ENCODE measurements around the gene OSBP2.

Gene OSBP2

DNA sequence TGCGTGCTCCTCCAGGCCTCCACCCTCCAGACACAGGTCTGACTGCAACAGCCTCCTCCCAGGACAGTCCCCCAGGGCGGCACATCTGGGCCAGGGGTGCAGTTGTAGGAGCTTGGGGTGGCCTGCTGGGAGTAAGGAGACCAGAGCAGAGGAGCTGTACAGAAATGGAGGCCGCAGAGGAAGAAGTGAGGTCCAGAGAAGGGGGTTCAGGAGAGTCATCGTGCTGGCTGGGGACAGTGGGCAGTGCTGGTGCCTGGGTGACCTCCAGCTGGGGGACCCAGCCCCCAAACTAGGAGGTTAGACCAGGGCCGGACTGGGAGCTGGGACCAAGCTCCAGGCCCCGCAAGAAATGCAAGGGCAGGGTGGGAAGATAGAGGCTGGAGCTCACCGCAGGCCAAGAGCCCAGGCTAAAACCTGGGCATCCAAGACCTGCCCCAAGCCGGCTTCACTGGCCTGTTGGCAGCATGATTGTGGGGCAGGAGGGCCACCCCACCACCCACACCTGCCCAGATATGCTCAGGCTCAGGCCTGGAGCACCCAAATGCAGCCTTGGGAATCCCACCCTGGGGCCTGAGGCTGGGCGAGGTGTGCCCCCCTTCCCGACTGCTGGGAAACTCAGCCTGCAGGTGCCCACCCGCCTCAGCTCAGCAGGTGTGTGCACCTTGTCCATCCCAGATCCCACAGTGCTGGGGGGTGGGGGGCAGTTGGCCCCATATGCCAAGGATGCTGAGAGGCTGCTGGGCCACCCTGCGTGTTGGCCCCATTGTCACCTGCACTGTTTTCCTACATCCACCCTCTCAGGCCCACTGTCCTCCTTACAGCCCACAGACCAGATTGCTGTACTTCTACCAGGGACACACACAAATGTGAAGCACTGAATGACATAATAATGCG is 177.0 kb downstream of the OSBP2 start:
- no peak for DNase-seq

DNA sequence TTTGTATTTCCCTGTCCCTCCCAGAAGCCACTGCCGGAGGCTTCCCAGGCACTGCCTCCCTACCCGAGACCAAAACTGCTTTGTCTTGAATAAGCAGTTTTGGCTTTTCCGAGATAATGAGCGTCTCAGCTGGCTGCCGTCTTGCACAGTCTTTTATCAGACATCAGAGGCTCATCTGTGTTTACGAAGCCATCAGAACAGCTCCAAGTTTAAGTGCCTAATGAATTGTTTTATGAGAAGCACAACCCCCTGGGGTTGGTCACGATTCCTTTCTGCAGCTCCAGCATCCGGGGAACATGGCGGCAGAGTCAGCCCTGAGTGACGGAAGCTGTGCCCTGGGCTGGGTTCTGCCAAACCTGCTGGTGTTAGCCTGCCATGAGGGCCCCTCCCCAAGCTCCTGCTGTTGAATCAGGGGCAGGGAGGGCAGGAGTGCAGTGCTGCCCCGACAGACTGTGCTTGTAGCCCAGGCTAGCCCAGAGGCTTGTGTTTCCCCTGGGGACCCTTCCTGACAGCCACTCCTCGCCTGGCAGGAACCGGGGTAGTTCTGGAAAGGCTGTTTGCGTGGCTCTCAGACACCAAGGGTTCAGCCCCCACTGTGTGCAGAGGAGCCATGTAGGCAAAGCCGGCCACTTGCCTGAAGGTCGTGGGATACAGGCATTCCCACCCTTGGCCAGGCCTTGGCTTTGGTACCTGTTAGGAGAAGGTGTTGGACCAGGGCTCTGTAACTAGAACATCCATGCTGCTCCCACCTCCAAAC is 177.8 kb downstream of the OSBP2 start:
- no peak for DNase-seq

DNA sequence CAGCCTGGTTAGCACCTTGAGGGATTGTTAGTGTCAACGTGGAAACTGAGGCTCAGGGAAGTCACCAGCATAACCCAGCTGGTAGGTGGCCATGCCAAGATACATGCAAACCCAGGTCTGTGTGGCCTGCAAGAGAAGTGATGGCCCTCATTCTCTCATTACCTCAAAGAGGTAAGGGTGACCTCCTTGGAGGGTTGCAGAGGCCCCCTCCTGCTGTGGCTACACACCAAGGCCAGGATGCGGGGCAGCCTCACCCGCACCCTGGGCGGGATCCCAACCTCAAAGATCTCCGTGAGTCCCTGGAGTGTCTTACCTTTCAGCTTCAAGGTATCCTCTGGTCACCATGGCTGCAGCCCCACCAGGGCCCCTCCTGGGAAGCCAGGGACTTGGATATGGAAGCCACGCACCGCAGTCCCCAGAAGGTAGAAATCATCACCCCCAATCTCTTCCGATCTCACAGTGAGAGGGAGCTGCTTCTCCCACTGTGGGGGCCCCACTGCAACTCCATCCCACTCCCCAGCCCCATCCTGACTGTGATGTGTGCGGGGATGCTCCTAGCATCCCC is 178.5 kb downstream of the OSBP2 start:
- no peak for DNase-seq

DNA sequence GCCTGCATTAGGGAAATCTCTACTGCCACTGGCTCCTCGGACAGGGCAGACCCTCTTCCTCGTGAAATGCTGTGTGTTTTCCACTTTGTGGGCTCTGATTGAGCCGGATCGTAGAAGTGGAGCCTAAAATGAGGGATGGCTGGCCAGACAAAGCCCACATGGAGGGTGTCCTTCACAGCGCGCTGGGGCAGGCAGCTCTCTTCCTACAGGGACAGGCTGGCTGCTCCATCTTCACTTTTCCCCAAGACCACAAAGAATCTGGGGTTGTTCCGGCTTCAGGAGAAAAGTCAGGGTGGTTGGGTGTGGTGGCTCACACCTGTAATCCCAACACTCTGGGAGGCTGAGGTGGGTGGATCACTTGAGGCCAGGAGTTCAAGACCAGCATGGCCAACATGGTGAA is 179.0 kb downstream of the OSBP2 start:
- no peak for DNase-seq

DNA sequence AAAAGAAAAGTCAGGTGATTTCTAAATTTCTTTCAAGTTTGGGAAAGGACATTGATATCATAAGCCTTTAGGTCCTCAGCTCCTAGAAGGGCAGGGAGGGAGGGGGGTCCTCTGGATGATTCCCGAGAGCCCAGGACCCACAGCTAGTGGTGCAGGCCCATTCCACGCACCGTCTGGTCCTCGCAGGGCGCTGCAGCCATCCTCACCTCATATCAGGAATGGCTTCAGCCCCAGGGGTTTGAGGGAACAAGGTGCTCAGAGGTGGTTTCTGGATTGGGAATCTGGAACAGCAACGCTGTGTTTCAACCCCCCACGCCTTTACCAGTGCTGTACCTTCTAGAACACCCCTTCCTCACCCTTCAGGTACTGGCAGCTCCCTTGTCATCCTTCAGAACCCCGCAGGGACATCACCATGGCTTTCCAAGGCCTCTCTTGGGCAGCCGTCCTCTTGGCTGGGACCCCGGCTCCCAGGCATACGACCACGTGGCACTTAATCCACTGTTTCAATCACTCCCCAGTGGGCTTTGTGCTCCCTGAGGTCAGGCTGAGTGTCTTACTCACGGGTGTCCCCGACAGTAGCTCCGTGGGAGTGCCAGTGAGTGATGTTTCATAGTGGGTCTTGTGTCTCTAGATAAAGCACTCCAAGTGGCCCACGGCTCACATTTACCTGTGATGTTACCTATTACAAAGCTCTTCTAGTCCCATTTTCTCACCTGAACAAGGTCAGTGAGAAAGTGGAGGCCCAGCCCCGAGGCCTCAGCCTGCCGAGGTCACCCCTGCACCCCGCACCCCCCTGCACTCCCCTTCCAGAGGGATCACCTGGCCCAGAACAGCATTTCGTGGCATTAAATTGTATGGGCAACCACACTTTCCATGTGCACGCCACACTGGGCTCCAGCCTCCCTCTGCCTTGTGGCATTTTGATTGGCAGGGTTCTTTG is 180.0 kb downstream of the OSBP2 start:
- DNase-seq: no peak

DNA sequence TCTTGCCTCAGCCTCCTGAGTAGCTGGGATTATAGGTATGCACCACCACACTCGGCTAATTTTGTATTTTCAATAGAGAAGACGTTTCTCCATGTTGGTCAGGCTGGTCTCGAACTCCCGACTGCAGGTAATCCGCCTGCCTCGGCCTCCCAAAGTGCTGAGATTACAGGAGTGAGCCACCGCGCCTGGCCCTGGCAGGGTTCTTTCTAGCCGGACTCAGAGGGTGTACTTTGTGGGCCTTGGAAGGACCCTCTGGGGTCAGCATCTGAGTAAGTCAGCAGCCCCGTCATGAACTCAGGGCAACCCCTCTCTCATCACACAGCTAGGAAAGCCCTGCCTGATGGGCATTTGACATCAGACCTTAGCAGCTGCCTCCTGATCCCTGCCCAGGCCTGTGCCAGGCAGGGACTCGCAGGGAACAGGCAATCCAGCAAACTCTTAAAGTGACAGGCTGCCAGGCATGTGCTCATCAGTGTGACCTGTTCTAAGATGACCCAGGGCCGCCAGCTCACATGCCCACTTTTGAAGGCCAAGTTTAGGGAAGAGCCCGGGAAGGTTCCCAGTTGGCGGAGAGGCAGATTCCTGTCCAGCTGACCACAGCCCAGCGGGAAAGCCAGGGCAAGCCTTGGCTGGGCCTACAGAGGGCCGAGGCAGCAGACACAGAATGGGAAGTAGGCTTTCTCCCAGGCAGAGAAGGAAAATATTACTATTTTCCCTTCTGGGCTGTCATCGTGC is 181.0 kb downstream of the OSBP2 start:
- no peak for DNase-seq

DNA sequence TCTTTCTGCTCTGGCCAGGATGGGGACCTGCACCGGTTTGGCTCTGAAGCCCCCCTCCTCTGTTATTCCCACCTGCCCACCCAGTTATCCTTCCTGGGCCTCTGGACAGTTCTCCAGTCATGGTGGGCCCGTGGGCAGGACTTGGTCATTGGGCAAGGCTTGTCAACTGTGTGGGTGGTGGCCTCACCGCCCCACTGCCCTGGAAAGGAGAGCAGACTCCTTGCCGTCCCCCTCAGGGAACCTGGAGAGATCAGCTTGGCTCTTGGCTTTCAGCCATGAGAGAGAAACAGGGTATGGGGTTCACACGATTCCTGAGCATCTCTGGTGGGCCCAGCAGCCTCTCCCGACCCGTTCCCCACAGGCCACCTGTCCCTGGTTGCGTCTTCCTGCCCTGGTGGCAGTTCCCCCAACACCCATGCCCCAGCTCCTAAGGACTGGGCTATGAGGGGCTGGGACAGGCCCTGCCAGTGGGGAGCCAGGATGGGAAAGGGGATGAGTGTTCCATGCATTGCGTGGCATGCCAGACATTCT is 181.6 kb downstream of the OSBP2 start:
- DNase-seq: no peak

DNA sequence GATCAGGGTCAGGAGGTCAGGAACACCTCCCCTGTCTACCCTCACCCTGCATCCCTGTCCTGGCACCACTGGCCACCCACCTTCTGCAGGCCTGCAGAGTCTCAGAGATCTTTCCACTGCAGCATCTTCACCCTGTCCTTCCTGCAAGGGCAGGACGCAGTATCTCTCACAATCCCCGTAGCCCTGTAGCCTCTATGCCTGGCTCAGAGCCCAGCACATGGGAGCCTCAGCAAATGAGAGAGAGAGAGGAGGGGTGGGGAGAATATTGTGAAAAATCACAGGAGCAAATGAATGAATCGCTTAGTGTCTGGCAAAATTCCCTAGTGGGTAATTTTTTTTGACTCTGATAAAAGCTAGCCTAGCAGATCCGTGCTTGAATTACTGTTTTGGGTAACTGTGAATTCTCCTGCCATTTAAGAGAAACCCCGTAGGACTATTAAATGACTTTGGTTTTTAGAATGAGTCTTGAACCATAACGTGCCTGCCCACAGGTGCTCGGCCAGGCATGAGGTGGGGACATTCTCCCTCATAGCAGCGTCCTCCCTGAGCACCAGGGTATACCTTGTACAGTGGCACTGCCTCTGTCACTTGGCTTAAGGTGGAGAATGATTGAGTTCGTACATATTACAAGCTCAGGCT is 182.4 kb downstream of the OSBP2 start:
- no peak for DNase-seq

DNA sequence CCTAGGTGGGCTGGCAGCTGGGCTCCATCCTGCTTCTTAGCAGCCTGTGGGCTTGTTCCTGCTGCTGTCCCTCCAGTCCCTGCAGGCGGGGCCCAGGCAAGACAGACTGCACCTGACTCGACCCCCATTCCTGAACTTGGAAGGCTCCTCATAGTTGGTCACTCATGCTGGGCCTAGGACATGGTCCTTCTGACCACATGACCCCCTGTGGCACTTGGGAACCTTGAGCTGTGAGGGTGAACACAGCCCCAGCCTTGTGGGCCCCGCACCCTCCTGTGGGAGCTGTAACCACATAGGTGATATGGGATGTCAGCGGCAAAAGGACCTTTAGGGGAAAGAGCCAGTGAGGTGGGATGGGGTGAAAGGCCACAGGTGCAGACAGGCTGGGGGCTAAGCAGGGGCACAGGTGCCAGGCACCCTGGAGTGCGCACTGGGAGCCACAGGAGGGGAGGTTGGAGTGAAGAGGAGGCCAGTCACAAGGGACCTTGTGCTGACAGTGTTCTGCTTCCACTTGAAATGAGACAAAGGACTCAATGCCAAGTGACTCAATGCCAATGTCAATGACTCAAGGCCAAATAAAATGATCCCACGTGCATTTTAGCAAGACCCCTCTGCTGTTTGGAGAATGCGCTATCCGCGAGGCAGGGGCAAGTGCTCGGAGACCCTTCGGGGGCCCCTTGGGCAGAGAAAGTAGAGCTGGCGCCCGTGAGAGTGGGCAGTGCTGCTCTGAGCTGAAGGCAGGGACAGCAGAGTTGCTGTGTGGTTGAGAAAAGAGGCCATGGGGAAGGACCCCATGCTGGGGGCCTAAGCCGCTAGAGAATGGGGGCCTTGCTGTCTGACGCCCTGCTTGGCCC is 183.2 kb downstream of the OSBP2 start:
- no peak for DNase-seq

DNA sequence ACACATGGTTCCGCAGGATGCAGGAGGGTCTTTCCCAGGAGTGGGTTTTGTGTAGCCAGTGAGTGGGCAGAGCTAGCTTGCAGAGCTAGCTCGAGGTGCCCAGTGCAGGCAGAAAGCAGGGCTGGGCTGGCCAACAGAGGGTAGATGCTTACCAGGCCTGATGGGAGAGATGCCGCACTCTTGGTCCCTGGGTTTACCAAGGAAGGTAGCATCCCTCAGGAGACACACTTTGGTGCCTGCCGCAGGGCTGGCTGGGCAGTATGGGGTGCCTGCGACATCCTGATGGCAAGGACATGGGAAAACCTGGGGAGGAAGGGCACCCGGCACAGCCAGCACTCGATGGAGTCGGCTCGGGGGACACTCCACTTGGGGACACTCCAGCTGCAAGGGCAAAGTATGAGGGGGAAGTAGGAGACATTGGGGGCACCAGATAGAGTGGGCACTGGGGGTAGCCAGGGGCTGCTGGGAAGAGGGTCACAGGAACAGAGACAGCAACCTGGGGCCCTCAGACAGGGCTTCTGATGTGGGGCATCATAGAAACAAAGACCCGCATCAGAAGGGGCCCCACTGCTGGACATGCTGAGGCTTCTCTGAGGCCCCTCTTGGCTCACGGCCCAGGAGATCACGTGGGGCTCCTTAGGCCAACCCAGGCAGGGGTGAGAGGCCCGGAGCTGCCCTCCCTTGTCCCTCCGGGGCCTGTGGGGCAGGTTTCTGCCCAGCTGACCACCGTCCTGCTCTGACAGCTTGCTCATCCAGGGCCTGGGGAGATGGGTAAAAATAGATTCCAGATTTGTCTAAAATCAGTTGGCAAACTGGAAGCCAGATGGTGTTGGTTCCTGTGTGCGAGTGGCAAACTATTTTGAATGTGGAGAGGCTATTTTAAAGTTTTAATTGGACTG is 184.1 kb downstream of the OSBP2 start:
- DNase-seq: no peak

DNA sequence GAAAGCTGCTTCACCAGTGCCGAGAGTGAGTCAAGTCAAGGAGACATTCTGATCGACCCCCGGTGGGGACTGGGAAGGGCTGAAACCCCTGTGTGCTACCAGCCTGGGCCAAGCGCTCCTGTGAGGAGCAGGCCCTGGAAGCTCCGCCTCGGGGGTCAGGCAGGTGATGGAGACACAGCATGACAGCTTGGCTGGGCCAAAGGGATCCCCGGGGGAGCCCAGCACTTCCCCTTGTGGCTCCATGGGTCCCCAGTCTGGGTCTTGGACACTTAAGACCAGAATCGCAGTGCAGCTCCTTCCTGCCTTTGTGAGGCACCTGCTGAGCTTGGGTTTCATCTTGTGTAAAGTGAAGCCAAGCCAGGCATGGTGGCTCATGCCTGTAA is 184.7 kb downstream of the OSBP2 start:
- no peak for DNase-seq

DNA sequence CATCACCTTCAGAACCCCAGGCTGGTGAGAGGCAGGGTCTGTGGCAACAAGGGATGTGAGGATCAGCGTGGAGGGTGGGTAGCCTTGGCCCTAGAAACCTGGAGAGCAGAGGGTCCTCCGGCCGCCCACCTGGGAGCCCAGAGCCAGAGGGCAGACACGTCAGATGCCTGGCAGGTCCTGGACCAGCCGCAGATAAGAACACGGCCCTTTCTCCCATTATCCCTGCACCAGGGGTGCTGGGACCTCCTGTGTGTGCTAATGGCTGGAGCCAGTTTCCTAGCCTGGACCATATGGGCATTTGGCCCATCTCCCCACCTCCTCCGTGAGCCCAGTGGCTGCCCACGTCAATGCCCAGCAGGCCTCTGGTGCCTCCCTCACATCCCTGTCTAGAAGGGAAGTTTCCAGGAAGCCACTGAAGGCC is 185.5 kb downstream of the OSBP2 start:
- DNase-seq: no peak

DNA sequence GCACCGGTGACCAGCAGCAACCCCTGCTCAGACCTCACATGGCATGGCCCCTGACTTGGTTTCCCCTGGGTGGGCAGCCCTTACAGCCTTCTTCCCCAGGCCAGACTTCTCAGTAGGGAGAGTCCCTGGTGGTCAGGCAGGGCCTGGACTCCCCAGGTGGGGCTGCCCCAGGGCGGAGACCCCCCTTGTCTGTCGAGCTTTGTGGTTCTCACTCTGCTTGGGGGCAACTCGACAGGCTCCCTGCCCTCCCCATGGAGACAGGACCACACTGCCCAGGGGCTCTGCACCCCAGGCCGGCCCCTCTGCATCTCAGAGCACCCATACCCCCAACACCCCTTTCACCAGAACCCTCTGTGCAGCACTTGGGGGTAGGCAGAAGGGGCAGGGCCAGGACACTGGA is 186.2 kb downstream of the OSBP2 start:
- DNase-seq: no peak

DNA sequence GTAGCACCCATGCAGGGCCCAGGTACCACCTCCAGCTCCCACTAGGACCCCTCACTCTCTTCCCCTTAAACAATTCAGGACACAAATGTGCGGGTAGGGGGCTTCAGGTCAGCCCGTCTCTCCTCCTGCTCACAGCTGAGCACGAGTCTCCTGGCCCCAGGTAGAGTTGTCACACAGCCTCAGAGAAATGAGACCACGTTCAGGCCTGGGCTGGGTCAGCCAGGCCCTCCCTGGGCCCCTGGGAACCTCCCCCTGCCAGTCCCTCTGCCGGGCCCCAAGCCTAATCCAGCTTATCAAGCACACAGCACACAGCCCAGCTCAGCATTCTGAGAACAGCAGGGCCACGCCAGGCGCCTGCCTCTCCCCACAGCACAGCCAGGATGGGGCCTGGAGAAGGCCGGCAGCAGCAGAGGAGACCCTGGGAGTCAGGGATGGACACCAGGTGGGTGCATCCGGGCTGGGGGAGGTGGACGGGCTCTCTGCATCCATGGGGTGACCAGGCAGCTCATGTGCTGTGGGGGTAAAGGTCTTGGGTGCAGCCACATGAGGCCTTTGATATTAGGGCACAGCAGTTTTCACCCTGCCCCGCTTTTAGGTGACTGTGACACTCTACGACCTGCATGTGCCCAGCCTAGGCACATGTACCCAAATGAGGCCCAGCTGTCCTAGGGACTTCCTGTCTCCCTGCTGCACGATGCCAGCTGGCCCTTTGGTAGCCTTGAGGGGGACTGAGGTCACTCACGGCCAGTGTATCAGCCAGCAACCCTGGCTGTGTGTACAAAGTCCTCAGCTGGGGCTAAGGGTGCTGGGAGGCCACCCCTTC is 186.9 kb downstream of the OSBP2 start:
- no peak for DNase-seq

DNA sequence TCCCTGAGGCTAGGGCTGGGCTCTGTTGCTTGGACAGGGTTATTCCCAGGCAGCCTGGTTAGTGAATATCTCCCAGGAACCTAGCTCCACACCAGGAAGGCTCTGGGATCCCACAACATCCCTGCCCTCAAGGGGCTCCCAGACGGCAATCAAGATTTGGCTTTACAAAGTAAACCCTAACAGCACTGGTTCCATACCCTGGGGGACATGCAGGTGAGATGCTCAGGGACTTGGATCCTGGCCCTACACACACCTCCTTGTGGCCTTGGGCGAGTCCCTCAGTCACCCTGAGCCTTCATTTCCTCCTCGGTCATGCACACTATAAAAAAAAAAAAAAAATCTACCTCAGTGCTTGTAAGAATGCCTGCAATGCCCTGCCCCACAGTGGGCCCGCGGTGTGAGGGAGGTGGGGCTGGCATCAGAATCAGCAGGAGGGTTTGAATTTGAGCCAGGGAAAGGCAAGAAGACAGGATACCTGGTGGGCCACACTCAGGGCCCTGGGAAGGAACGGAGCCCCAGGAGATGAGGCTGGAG is 187.6 kb downstream of the OSBP2 start:
- no peak for DNase-seq

DNA sequence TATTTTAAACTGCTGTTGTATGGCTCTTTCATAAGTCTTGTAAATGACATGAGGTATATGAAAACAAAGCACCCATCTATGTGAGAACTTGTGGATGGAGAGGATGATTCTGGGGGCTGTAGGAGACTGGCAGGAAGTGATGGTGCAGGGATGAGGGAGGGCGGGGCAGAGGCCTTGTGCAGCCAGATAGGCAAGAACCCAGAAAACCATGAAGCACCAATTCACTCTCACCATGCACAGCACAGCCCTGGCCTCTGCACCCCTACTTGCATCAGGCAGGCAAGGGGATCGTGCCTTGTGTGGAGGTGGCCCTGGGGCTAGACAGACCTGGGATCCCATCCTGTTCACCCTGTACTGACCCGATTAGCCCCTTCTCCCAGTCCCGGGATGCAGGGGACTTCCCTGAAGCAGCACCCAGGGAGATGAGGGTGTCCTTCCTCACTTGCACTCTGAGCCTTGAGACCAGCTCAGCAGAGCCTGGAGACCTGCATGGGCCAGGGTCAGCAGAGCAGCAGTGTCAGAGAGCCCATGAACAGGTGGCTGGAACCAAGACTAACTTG is 188.4 kb downstream of the OSBP2 start:
- DNase-seq: no peak

DNA sequence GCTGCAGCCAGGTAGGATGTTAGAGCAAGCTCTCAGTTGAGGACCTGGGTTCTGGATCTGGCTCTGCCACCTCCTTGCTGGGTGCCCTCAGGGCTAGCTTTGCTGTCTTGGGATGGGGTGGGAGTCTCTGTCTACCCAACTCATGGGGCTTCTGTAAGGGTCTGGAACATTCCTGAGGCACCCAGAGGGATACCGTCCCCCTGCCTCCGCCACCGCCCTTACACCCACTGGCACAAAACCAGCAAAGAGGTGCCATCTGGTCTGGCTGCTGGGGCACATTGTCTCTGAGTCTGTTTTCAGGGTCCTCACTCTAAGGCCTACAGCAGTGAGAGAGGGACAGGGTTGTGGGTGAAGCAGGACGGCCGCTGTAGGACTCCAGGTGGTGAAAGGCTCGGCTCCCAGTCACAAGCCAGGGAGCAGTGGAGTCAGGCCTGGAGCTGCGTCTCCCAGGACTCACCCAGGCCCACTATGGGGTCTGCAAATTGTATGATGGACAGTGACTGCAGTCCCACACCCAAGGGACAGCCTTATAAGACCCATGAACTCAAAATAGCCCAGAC is 189.0 kb downstream of the OSBP2 start:
- DNase-seq: no peak

Measured in cortex of kidney (tissue), 1 donor.